Thoracic aorta (tissue), 2 donors: ENCODE measurements around the gene FGD5. TPM values are rescaled to one million over a fixed set of nuclear protein-coding genes. Genes with fewer than 3 reads are reported as not detected.

Experiments
- ATAC-seq: fragments of 150-250 bp; one replicate; pipeline ENCODE4 v1.8.0; 2017; ENCODE audit warnings: low read depth; ENCODE audit not compliant: insufficient number of reproducible peaks, low FRiP score
- DNase-seq: peaks from one replicate; pipeline ENCODE4 v3.0.0-alpha.2; 2020; ENCODE audit warnings: low spot score
- H3K27ac ChIP-seq, 2 donors: fragments of 200-600 bp; sonication (generic); 1 replicate in 1 of 2; 2 replicates in 1 of 2; pipeline ENCODE4 v1.5.1; 2016; ENCODE audit warnings: mild to moderate bottlenecking in 2 of 2, moderate library complexity in 2 of 2
- H3K27me3 ChIP-seq: fragments of 200-600 bp; sonication (generic); replicated peaks from 2 replicates; pipeline ENCODE4 v1.6.0; 2016; ENCODE audit warnings: mild to moderate bottlenecking; ENCODE audit not compliant: insufficient read depth
- H3K36me3 ChIP-seq: fragments of 200-600 bp; sonication (generic); one replicate; pipeline ENCODE4 v1.5.1; 2016
- H3K4me1 ChIP-seq, 2 donors: fragments of 200-600 bp; sonication (generic); 1 replicate in 1 of 2; 2 replicates in 1 of 2; pipeline versions ENCODE4 v1.5.1 to v1.6.0; 2016; ENCODE audit warnings: low read depth in 2 of 2, mild to moderate bottlenecking in 1 of 2; ENCODE audit not compliant: control insufficient read depth in 1 of 2
- H3K4me3 ChIP-seq: fragments of 200-600 bp; sonication (generic); 2 replicates; pipeline ENCODE4 v1.5.1; 2016; ENCODE audit warnings: mild to moderate bottlenecking
- H3K9me3 ChIP-seq: fragments of 200-600 bp; sonication (generic); 2 replicates; pipeline ENCODE4 v1.5.1; 2016
- CTCF ChIP-seq: fragments of 200-600 bp; sonication (generic); IDR thresholded peaks from one replicate; pipeline ENCODE4 v1.5.1; 2019; ENCODE audit warnings: antibody characterized with exemption
- total RNA-seq, 2 donors: library from RNA; depleted of rRNA; stranded (reverse); fragments of >200 nt; gene quantifications; one replicate each; pipeline versions ENCODE4 v1.1.0 to v1.2.3, GENCODE V29; 2016

Gene FGD5
- total RNA-seq, 2 donors from 2014 or later: 15.4 to 21.4 TPM

GRCh38 chr3:14947100-14947885 is 128.5 kb downstream of the FGD5 start, which contains the start of gene NR2C2:
Gene NR2C2, plus strand, starts transcription at chr3:14947583. Its CDS starts 56,332 bp downstream, at chr3:15003915.
- Histone ChIP-seq H3K4me3 (peak within 1 kb of the TSS; percentile 96), H3K27ac (peak within 1 kb of the TSS; percentile 99), H3K27me3 (no peaks in the 10 kb centered on the region), H3K36me3 (peaks cover 13% of the 10 kb centered on the region), H3K9me3 (no peaks in the 10 kb centered on the region), H3K4me1 (peaks cover 19 to 44% of the 10 kb centered on the region in 2 donors)
- TF ChIP-seq CTCF: no peak
- ATAC-seq (peak; percentile 83), DNase-seq (peak; percentile 43)

- Histone ChIP-seq H3K4me3 (peak overlapping the region; percentile 96), H3K4me1 (peaks cover 19 to 44% of the 10 kb centered on the region in 2 donors)
- no peak for TF ChIP-seq CTCF
Measured at GRCh38 chr3:14947886-14948608, 129.3 kb downstream of the FGD5 start.

GRCh38 chr3:14948609-14949038 is 129.9 kb downstream of the FGD5 start:
- H3K4me3 ChIP-seq: peak overlapping the region; percentile 96

More at GRCh38 chr3:14947886-14948608, 129.3 kb downstream of the FGD5 start:
- Histone ChIP-seq H3K27ac (peak overlapping the region; percentile 99), H3K27me3 (no peaks in the 10 kb centered on the region), H3K36me3 (peaks cover 10% of the 10 kb centered on the region), H3K9me3 (no peaks in the 10 kb centered on the region)
- DNase-seq (peak; percentile 78), ATAC-seq (peak; percentile 96)

GRCh38 chr3:14949126-14949525 is 130.4 kb downstream of the FGD5 start:
- peak overlapping the region; percentile 75 to 99 for H3K27ac ChIP-seq
- peaks cover 19 to 43% of the 10 kb centered on the region in 2 donors for H3K4me1 ChIP-seq
- TF ChIP-seq CTCF: no peak
- H3K4me3 ChIP-seq: peak overlapping the region; percentile 96
- peaks cover 6% of the 10 kb centered on the region for H3K36me3 ChIP-seq
- DNase-seq (no peak), ATAC-seq (no peak)
- no peaks in the 10 kb centered on the region for H3K27me3 ChIP-seq
- no peaks in the 10 kb centered on the region for H3K9me3 ChIP-seq

More at GRCh38 chr3:14948609-14949038, 129.9 kb downstream of the FGD5 start:
- no peak for TF ChIP-seq CTCF
- no peak for ATAC-seq
- peaks cover 6% of the 10 kb centered on the region for H3K36me3 ChIP-seq
- H3K27ac ChIP-seq: peak overlapping the region; percentile 75 to 99
- no peaks in the 10 kb centered on the region for H3K27me3 ChIP-seq
- DNase-seq: no peak
- peaks cover 19 to 44% of the 10 kb centered on the region in 2 donors for H3K4me1 ChIP-seq
- no peaks in the 10 kb centered on the region for H3K9me3 ChIP-seq

- ATAC-seq (no peak), DNase-seq (no peak)
- Histone ChIP-seq H3K4me1 (peaks cover 19 to 33% of the 10 kb centered on the region in 2 donors), H3K27me3 (no peaks in the 10 kb centered on the region), H3K27ac (no peak overlapping the region), H3K4me3 (no peak overlapping the region), H3K9me3 (no peaks in the 10 kb centered on the region), H3K36me3 (no peaks in the 10 kb centered on the region)
- TF ChIP-seq CTCF: no peak
Measured at GRCh38 chr3:14950274-14950673, 131.5 kb downstream of the FGD5 start.
